CD4-positive, CD25-positive, alpha-beta regulatory T cell (primary cell): Measurements from ENCODE around the gene EIF3B. TPM values are rescaled to one million over a fixed set of nuclear protein-coding genes. Genes with fewer than 3 reads are reported as not detected.
"Not testable (repeated sequence)": the region's sequence is repeated elsewhere in the genome, so short reads cannot be mapped to it uniquely, and the experiment has no call there.

Experiments used
- ATAC-seq, 2 donors: fragments of 150-1000 bp; cut with Tn5 transposase; one replicate each; pipeline ENCODE4 v1.10.0; 2021; ENCODE audit warnings: low read depth in 2 of 2, moderate number of reproducible peaks in 2 of 2, moderate library complexity in 1 of 2
- DNase-seq, 3 donors: peaks; one replicate each; pipeline versions ENCODE4 v3.0.0 to v3.0.0-alpha.2; 2012 to 2022; ENCODE audit warnings: mixed read lengths in 1 of 3
- H3K27ac ChIP-seq: one replicate; pipeline ENCODE4 v1.7.0; 2013; ENCODE audit warnings: mild to moderate bottlenecking, low read length; ENCODE audit not compliant: insufficient read depth, poor library complexity, severe bottlenecking
- H3K27me3 ChIP-seq: one replicate; pipeline ENCODE4 v1.7.0; 2013; ENCODE audit warnings: low read length; ENCODE audit not compliant: control insufficient read depth, insufficient read depth
- H3K36me3 ChIP-seq: one replicate; pipeline ENCODE4 v1.7.0; 2013; ENCODE audit warnings: mild to moderate bottlenecking, low read length, moderate library complexity; ENCODE audit not compliant: control insufficient read depth, insufficient read depth
- H3K4me1 ChIP-seq: 2 replicates; pipeline ENCODE4 v1.7.0; 2013; ENCODE audit warnings: mild to moderate bottlenecking, low read length; ENCODE audit not compliant: insufficient read depth, control insufficient read depth, poor library complexity, severe bottlenecking
- H3K4me3 ChIP-seq: one replicate; pipeline ENCODE4 v1.7.0; 2013; ENCODE audit warnings: low read depth, mild to moderate bottlenecking, low read length, moderate library complexity
- H3K9me3 ChIP-seq, 2 experiments: 1 replicate in 1 of 2; 2 replicates in 1 of 2; pipeline ENCODE4 v1.7.0; 2013; ENCODE audit warnings: low read length in 2 of 2, mild to moderate bottlenecking in 1 of 2, moderate library complexity in 1 of 2; ENCODE audit not compliant: control insufficient read depth in 2 of 2
- H3K27ac Mint-ChIP-seq, 3 donors: one replicate each; pipeline ENCODE4 v1.8.0; 2020 to 2022; ENCODE audit warnings: mild to moderate bottlenecking in 3 of 3, mixed read lengths in 3 of 3, moderate library complexity in 2 of 3
- H3K27me3 Mint-ChIP-seq: one replicate; pipeline ENCODE4 v1.8.0; 2022; ENCODE audit warnings: mild to moderate bottlenecking, mixed read lengths
- H3K36me3 Mint-ChIP-seq: one replicate; pipeline ENCODE4 v1.8.0; 2020; ENCODE audit warnings: mixed read lengths
- H3K4me1 Mint-ChIP-seq, 4 donors: one replicate each; pipeline ENCODE4 v1.8.0; 2020 to 2022; ENCODE audit warnings: mixed read lengths in 4 of 4, mild to moderate bottlenecking in 1 of 4
- H3K4me3 Mint-ChIP-seq, 4 donors: one replicate each; pipeline ENCODE4 v1.8.0; 2020 to 2022; ENCODE audit warnings: mild to moderate bottlenecking in 4 of 4, mixed read lengths in 4 of 4, moderate library complexity in 3 of 4
- H3K9me3 Mint-ChIP-seq, 7 donors: one replicate each; pipeline ENCODE4 v1.8.0; 2020 to 2022; ENCODE audit warnings: mixed read lengths in 7 of 7, mild to moderate bottlenecking in 3 of 7, moderate library complexity in 2 of 7
- polyA plus RNA-seq, 4 donors: library from polyadenylated mRNA; unstranded; fragments of 300-500 nt; fragmentation: Illumina TruSeq; gene quantifications; one replicate each; pipeline ENCODE4 v1.2.3, GENCODE V29; 2021
- total RNA-seq: library from RNA; stranded (reverse); gene quantifications from one replicate; pipeline ENCODE4 v1.2.3, GENCODE V29; 2022

EIF3B gene
- total and polyA plus RNA-seq, 5 donors from 2014 or later: 85.5 to 150 (median 97.0) TPM

GRCh38 chr7:2314209-2314955 lies 40.2 kb upstream of the EIF3B start, which contains the start of gene SNX8:
Gene SNX8 (minus strand): TSS chr7:2314441. CDS start chr7:2314421, 20 bp downstream.
- peaks cover 0 to 14% (median 10%) of the 10 kb centered on the region in 4 donors for H3K4me1 Mint-ChIP-seq
- peaks cover 7% of the 10 kb centered on the region for H3K4me1 ChIP-seq

DNA sequence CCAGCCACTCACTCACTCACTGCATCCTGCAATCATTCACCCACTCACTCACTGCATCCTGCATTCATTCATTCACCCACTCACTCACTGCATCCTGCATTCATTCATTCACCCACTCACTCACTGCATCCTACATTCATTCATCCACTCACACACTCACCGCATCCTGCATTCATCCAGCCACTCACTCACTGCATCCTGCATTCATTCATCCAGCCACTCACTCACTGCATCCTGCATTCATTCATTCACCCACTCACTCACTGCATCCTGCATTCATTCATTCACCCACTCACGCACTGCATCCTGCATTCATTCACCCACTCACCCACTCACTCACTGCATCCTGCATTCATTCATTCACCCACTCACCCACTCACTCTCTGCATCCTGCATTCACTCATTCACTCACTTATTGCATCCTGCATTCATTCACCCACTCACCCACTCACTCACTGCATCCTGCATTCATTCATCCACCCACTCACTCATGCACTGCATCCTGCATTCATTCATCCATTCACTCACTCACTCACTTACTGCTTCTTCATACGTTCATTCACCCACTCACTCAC lies 39.6 kb upstream of the EIF3B start:
- H3K36me3 Mint-ChIP-seq, H3K4me1 ChIP-seq, H3K36me3 ChIP-seq, H3K4me3 Mint-ChIP-seq, ATAC-seq, H3K9me3 ChIP-seq, H3K27me3 Mint-ChIP-seq, H3K27me3 ChIP-seq, H3K27ac Mint-ChIP-seq, DNase-seq, H3K9me3 Mint-ChIP-seq: not testable (repeated sequence)
- peak overlapping the region; percentile 42 for H3K4me3 ChIP-seq
- peak overlapping the region; percentile 60 for H3K27ac ChIP-seq
- peaks cover 0 to 14% (median 10%) of the 10 kb centered on the region in 4 donors for H3K4me1 Mint-ChIP-seq

More at GRCh38 chr7:2314209-2314955, 40.2 kb upstream of the EIF3B start, which contains the start of gene SNX8:
- ATAC-seq (peak; percentile 87 to 92), DNase-seq (peak; percentile 88 to 96 (median 95))
- Mint-ChIP-seq H3K9me3 (peaks cover 0 to 2% (median 0%) of the 10 kb centered on the region in 7 donors), H3K36me3 (peaks cover 4% of the 10 kb centered on the region), H3K27ac (peak within 1 kb of the TSS; percentile 90 to 95 (median 95)), H3K4me3 (peak within 1 kb of the TSS; percentile 91 to 98 (median 94)), H3K27me3 (peaks cover 2% of the 10 kb centered on the region)
- peak within 1 kb of the TSS; percentile 50 for H3K4me3 ChIP-seq
- H3K36me3 ChIP-seq: peaks cover 4% of the 10 kb centered on the region
- no peaks in the 10 kb centered on the region for H3K9me3 ChIP-seq
- H3K27ac ChIP-seq: peak within 1 kb of the TSS; percentile 74
- H3K27me3 ChIP-seq: no peaks in the 10 kb centered on the region

DNA sequence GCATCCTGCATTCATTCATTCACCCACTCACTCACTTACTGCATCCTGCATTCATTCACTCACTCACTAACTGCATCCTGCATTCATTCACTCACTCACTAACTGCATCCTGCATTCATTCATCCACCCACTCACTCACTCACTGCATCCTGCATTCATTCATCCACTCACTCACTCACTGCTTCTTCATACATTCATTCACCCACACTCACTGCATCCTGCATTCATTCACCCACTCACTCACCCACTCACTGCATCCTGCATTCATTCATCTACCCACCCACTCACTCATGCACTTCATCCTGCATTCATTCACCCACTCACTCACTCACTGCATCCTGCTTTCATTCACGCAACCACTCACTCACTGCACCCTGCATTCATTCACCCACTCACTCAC lies 38.8 kb upstream of the EIF3B start:
- Histone ChIP-seq H3K27me3 (no peaks in the 10 kb centered on the region), H3K4me3 (no peak overlapping the region), H3K9me3 (no peaks in the 10 kb centered on the region), H3K36me3 (no peaks in the 10 kb centered on the region), H3K4me1 (peaks cover 7% of the 10 kb centered on the region), H3K27ac (no peak overlapping the region)
- DNase-seq (no peak), ATAC-seq (no peak)
- Mint-ChIP-seq H3K27ac (no peak overlapping the region), H3K4me1 (peaks cover 0 to 14% (median 10%) of the 10 kb centered on the region in 4 donors), H3K27me3 (peaks cover 4% of the 10 kb centered on the region), H3K36me3 (peaks cover 4% of the 10 kb centered on the region), H3K4me3 (no peak overlapping the region), H3K9me3 (peaks cover 0 to 2% (median 0%) of the 10 kb centered on the region in 7 donors)

- Mint-ChIP-seq H3K27me3 (peaks cover 8% of the 10 kb centered on the region), H3K27ac (no peak overlapping the region), H3K4me1 (peaks cover 0 to 14% (median 10%) of the 10 kb centered on the region in 4 donors), H3K9me3 (peaks cover 0 to 2% (median 0%) of the 10 kb centered on the region in 7 donors), H3K4me3 (no peak overlapping the region), H3K36me3 (peaks cover 4% of the 10 kb centered on the region)
- DNase-seq (no peak), ATAC-seq (no peak)
- Histone ChIP-seq H3K9me3 (no peaks in the 10 kb centered on the region), H3K27ac (no peak overlapping the region), H3K4me3 (no peak overlapping the region), H3K4me1 (peaks cover 7% of the 10 kb centered on the region), H3K27me3 (no peaks in the 10 kb centered on the region), H3K36me3 (no peaks in the 10 kb centered on the region)
Measured at GRCh38 chr7:2316578-2316977, 38.0 kb upstream of the EIF3B start.

GRCh38 chr7:2317556-2318293 lies 36.9 kb upstream of the EIF3B start:
- ATAC-seq (no peak), DNase-seq (no peak)
- peak overlapping the region in 1 of 4 donors; percentile 0 for H3K4me3 Mint-ChIP-seq

DNA sequence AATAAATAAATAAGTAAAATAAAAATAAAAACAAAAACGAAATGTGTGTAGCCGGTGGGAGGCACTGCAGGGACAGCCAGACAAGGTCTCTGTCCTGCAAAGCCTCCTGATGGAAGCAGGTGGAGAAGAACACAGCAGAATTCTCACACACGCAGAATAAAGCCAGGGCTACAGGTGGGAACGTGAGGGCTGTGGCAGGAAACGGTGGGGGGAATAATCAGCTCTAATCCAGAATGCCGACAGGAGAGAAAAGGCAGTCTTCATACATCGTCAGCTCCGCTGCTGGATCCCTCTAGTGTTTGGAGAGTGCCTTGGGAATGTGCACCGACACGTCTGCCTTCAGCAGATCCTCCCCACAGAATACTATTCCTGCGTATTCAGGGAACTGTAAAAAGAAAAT lies 33.6 kb upstream of the EIF3B start:
- H3K9me3 ChIP-seq: no peaks in the 10 kb centered on the region
- Mint-ChIP-seq H3K4me3 (no peak overlapping the region), H3K27ac (no peak overlapping the region), H3K36me3 (no peaks in the 10 kb centered on the region), H3K27me3 (peaks cover 15% of the 10 kb centered on the region), H3K9me3 (no peaks in the 10 kb centered on the region), H3K4me1 (peaks cover 0 to 3% (median 1%) of the 10 kb centered on the region in 4 donors)
- H3K4me1 ChIP-seq: no peaks in the 10 kb centered on the region
- H3K27me3 ChIP-seq: no peaks in the 10 kb centered on the region
- DNase-seq (no peak), ATAC-seq (no peak)
- no peak overlapping the region for H3K4me3 ChIP-seq
- no peak overlapping the region for H3K27ac ChIP-seq
- H3K36me3 ChIP-seq: no peaks in the 10 kb centered on the region

More at GRCh38 chr7:2317556-2318293, 36.9 kb upstream of the EIF3B start:
- Histone ChIP-seq H3K4me3 (no peak overlapping the region), H3K4me1 (peaks cover 7% of the 10 kb centered on the region), H3K9me3 (no peaks in the 10 kb centered on the region), H3K27ac (no peak overlapping the region), H3K27me3 (no peaks in the 10 kb centered on the region), H3K36me3 (no peaks in the 10 kb centered on the region)
- peaks cover 0 to 6% (median 5%) of the 10 kb centered on the region in 4 donors for H3K4me1 Mint-ChIP-seq
- no peak overlapping the region for H3K27ac Mint-ChIP-seq
- peaks cover 0 to 2% (median 0%) of the 10 kb centered on the region in 7 donors for H3K9me3 Mint-ChIP-seq
- peaks cover 15% of the 10 kb centered on the region for H3K27me3 Mint-ChIP-seq
- no peaks in the 10 kb centered on the region for H3K36me3 Mint-ChIP-seq

- Histone ChIP-seq H3K9me3 (no peaks in the 10 kb centered on the region), H3K27ac (no peak overlapping the region), H3K27me3 (no peaks in the 10 kb centered on the region), H3K4me3 (no peak overlapping the region), H3K36me3 (no peaks in the 10 kb centered on the region), H3K4me1 (no peaks in the 10 kb centered on the region)
- H3K27ac Mint-ChIP-seq: no peak overlapping the region
- no peak for ATAC-seq
- no peaks in the 10 kb centered on the region for H3K9me3 Mint-ChIP-seq
- peaks cover 11% of the 10 kb centered on the region for H3K27me3 Mint-ChIP-seq
- no peaks in the 10 kb centered on the region for H3K4me1 Mint-ChIP-seq
- no peak overlapping the region for H3K4me3 Mint-ChIP-seq
- DNase-seq: no peak
- no peaks in the 10 kb centered on the region for H3K36me3 Mint-ChIP-seq
Measured at GRCh38 chr7:2325162-2325561, 29.5 kb upstream of the EIF3B start.
